Left colon (tissue), 2 donors: Measurements from ENCODE around the gene TREML2. TPM values are rescaled to one million over a fixed set of nuclear protein-coding genes. Genes with fewer than 3 reads are reported as not detected.

Source experiments
- ATAC-seq: fragments of 200-7000 bp; cut with Tn5 transposase; one replicate; pipeline ENCODE4 v1.9.1; 2020; ENCODE audit warnings: mild to moderate bottlenecking, moderate library complexity
- DNase-seq, 2 donors: peaks; one replicate each; pipeline ENCODE4 v3.0.0-alpha.2; 2020
- intact Hi-C, 2 donors: fragments of 100-400 bp; cut with DNase I in 1 of 2; cut with micrococcal nuclease in 1 of 2; formaldehyde crosslinking; loops; one replicate each; pipeline versions ENCODE4 v1.11.2 to v1.14.0; 2022; cut with DNase I, micrococcal nuclease
- total RNA-seq, 2 donors: library from RNA; stranded (reverse); fragmentation: NEBNext Ultra II Directional; extraction: Animal tissue kit (Norgen Biotek cat#: 25700); gene quantifications; one replicate each; pipeline ENCODE4 v1.2.1, GENCODE V29; 2021
- donor health status: DM: no; HTN: no; CAD: no.
- donor health status: DM: yes; HTN: yes; CAD: no.

TREML2 gene
- total RNA-seq, 2 donors from 2014 or later: 0.17 TPM; not detected in 1

GRCh38 chr6:41159415-41160082 lies 41.4 kb downstream of the TREML2 start:
- intact Hi-C loops: no loop called here
- no peak for ATAC-seq
- no peak for DNase-seq

GRCh38 chr6:41157323-41157722 lies 43.6 kb downstream of the TREML2 start:
- ATAC-seq: no peak
- intact Hi-C loops: no loop called here
- no peak for DNase-seq

- no peak for ATAC-seq
- DNase-seq: no peak
- intact Hi-C loops: no loop called here
Observed at GRCh38 chr6:41156771-41157170, 44.2 kb downstream of the TREML2 start.

- ATAC-seq: no peak
- intact Hi-C loops: no loop called here
- no peak for DNase-seq
Observed at GRCh38 chr6:41156001-41156400, 44.9 kb downstream of the TREML2 start.

- DNase-seq (no peak), ATAC-seq (no peak)
- intact Hi-C loops: no loop called here
Observed at GRCh38 chr6:41155132-41155805, 45.7 kb downstream of the TREML2 start.

- DNase-seq: no peak
- ATAC-seq: no peak
- intact Hi-C loops: no loop called here
Observed at GRCh38 chr6:41153992-41154625, 46.8 kb downstream of the TREML2 start, which contains the start of gene TREML1. TSS of gene TREML1 (minus strand) at chr6:41154347. CDS start at chr6:41154288, 59 bp downstream.

- intact Hi-C loops: no loop called here
- DNase-seq (no peak), ATAC-seq (no peak)
Observed at GRCh38 chr6:41153451-41153850, 47.5 kb downstream of the TREML2 start.

GRCh38 chr6:41150671-41151070 lies 50.3 kb downstream of the TREML2 start:
- no peak for ATAC-seq
- intact Hi-C loops: no loop called here
- no peak for DNase-seq

GRCh38 chr6:41147917-41148316 lies 53.0 kb downstream of the TREML2 start:
- ATAC-seq: no peak
- no peak for DNase-seq
- intact Hi-C loops: no loop called here

Other genes starting within 250 kb of the TREML2 start
- 1 to 10 TPM; 2.2 to 6.6 TPM for gene UNC5CL, start 161.9 kb downstream of the TREML2 start, total RNA-seq
- gene TSPO2, start 158.7 kb downstream of the TREML2 start, total RNA-seq: not detected
- not detected for gene APOBEC2, start 147.9 kb downstream of the TREML2 start, total RNA-seq
- 10 to 100 TPM; 23.7 to 30.1 TPM for gene OARD1, start 128.8 kb downstream of the TREML2 start, total RNA-seq
- 10 to 100 TPM; 19.1 to 19.9 TPM for gene NFYA, start 128.2 kb downstream of the TREML2 start, total RNA-seq
- not detected for gene TREML1, start 46.8 kb downstream of the TREML2 start, total RNA-seq
- 1 to 10 TPM in 1 of 2 donors, under 1 TPM in 1; 0.27 to 2.9 TPM for gene TREM2, start 38.0 kb downstream of the TREML2 start, total RNA-seq
- not detected for gene TREML4, start 27.2 kb upstream of the TREML2 start, total RNA-seq
- under 1 TPM in 1 of 2 donors, not detected in 1; 0.24 TPM for gene TREM1, start 85.5 kb upstream of the TREML2 start, total RNA-seq
- gene NCR2, start 134.5 kb upstream of the TREML2 start, total RNA-seq: under 1 TPM in 1 of 2 donors, not detected in 1; 0.28 TPM